Measurements from ENCODE around the gene SIGLEC8. TPM values are rescaled to one million over a fixed set of nuclear protein-coding genes. Genes with fewer than 3 reads are reported as not detected.

SIGLEC8 gene
- total and polyA plus RNA-seq, 2 experiments from 2014 or later: not detected

DNA sequence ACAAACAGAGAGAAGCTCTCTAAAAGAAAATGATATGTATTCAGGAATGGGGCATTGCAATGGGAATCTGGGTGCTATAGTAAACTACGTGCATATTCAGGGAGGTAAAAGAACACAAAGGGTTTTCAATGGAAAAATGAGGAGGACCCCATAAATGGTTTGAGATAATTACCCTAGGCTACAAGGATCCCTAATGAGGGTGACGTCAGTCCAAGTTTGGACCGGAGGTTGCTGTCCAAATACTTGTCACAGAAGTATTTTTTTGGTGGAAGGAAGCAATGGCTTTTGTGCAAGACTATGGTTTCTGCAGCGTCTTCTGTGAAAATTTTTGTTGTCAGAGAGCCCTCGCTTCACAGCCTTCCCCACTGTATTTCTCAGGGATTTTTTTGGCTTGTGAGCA lies 19.1 kb upstream of the SIGLEC8 start:
- TF ChIP-seq EZH2 (IDR thresholded peaks at IDR 0.05; ENCODE audit: insufficient read depth, poor library complexity, severe bottlenecking): no peak
- no peak for TF ChIP-seq EZH2phosphoT487 (IDR thresholded peaks at IDR 0.05; ENCODE audit: insufficient read depth, low read depth)
- no peaks in the 10 kb centered on the region for H3F3A ChIP-seq (ENCODE audit: insufficient read depth)
- no peaks in the 10 kb centered on the region for H3K27me3 ChIP-seq (replicated peaks; ENCODE audit: insufficient read depth)
- no peak for DNase-seq
- H3K79me2 ChIP-seq (ENCODE audit: insufficient read depth): no peaks in the 10 kb centered on the region
- no peak overlapping the region for H3K27ac ChIP-seq
- in situ Hi-C loops (cut with MboI): no loop called here
- WGBS, 2 experiments (ENCODE audit: low coverage in 1 of 2, low lambda C conversion rate in 2 of 2, missing lambda C conversion rate in 2 of 2): 24 to 43% methylated on average over 5 of the region's 5 CpGs
- H3K4me1 ChIP-seq (ENCODE audit: insufficient read depth): no peaks in the 10 kb centered on the region
- H3K4me2 ChIP-seq (ENCODE audit: unreplicated experiment): no peak overlapping the region
- no peaks in the 10 kb centered on the region for H4K20me1 ChIP-seq (ENCODE audit: insufficient read depth)
- H3K9me2 ChIP-seq (ENCODE audit: insufficient read depth): no peaks in the 10 kb centered on the region
- no peak overlapping the region for H3K4me3 ChIP-seq
- H2AFZ ChIP-seq: no peak overlapping the region
- H3K9me3 ChIP-seq (ENCODE audit: low read depth): no peaks in the 10 kb centered on the region
- H3K36me3 ChIP-seq (ENCODE audit: low read depth): no peaks in the 10 kb centered on the region
- H3K9ac ChIP-seq: no peak overlapping the region

DNA sequence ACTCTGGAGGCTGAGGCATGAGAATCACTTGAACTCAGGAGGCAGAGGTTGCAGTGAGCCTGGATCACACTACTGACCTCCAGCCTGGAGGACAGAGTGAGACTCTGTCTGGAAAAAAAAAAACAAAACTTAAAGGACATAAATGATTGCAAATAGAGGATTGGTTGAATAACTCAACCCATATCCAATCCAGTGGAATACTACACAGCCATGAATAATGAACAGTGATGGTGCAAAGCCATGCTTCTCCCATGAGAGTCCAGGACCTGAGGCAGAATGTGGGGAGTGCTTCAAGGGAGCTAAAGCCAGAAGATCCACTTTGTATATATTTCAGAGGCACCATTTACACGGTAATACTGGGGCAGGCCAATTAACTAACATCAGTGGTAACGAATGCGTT lies 17.9 kb upstream of the SIGLEC8 start:
- Histone ChIP-seq H3K4me3 (no peak overlapping the region), H3K4me1 (ENCODE audit: insufficient read depth) (0 out of 2 replicates have a peak, but pooled peaks cover 1% of the 10 kb centered on the region), H3K27ac (no peak overlapping the region), H3K27me3 (replicated peaks; ENCODE audit: insufficient read depth) (no peaks in the 10 kb centered on the region), H3K36me3 (ENCODE audit: low read depth) (no peaks in the 10 kb centered on the region), H3K9me3 (ENCODE audit: low read depth) (no peaks in the 10 kb centered on the region), H3F3A (ENCODE audit: insufficient read depth) (no peaks in the 10 kb centered on the region), H2AFZ (no peak overlapping the region), H3K9me2 (ENCODE audit: insufficient read depth) (no peaks in the 10 kb centered on the region), H3K9ac (no peak overlapping the region), H4K20me1 (ENCODE audit: insufficient read depth) (no peaks in the 10 kb centered on the region), H3K79me2 (ENCODE audit: insufficient read depth) (no peaks in the 10 kb centered on the region), H3K4me2 (ENCODE audit: unreplicated experiment) (no peak overlapping the region)
- TF ChIP-seq EZH2phosphoT487 (IDR thresholded peaks at IDR 0.05; ENCODE audit: insufficient read depth, low read depth) (no peak), EZH2 (IDR thresholded peaks at IDR 0.05; ENCODE audit: insufficient read depth, poor library complexity, severe bottlenecking) (no peak)
- in situ Hi-C loops (cut with MboI): no loop called here
- no peak for DNase-seq
- WGBS, 2 experiments (ENCODE audit: low coverage in 1 of 2, low lambda C conversion rate in 2 of 2, missing lambda C conversion rate in 2 of 2): 61 to 66% methylated on average over 3 of the region's 3 CpGs

DNA sequence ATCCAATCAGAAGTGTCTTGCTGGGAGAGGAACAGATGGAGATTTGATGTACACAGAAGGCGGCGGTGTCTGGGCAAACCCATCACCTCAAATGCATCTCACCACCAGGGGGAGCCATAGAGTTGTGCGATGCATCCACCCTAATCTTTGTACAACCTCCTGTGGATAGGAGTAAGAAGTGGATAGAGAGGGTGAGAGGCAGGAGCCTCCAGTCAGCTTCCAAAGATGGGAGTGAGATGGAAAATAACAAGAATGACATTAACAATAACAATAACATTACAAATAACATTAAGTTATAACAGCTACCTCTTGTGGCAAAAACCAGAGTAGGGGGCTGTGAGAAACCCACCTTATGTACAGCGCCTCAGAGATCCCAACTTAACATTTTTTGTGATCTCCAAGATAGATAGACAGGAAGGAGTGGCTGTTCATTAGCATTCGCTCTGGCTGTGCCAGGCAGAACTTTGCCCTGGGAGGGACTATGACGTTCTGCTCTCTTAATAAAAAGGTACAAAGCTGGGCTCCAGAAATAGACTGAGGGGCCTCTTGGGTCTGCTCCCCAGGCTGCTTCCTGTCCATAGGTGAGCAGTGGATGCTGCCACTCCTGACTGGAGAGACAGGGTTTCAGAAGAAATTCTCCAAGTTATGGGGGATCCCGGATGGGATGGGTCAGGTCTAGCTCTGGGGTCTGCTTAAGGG lies 14.9 kb upstream of the SIGLEC8 start:
- Histone ChIP-seq H3K36me3 (ENCODE audit: low read depth) (no peaks in the 10 kb centered on the region), H3K27ac (no peak overlapping the region), H3F3A (ENCODE audit: insufficient read depth) (no peaks in the 10 kb centered on the region), H3K9ac (no peak overlapping the region), H3K9me2 (ENCODE audit: insufficient read depth) (no peaks in the 10 kb centered on the region), H3K79me2 (ENCODE audit: insufficient read depth) (no peaks in the 10 kb centered on the region), H3K4me2 (ENCODE audit: unreplicated experiment) (no peak overlapping the region), H3K27me3 (replicated peaks; ENCODE audit: insufficient read depth) (no peaks in the 10 kb centered on the region), H3K4me3 (no peak overlapping the region), H2AFZ (no peak overlapping the region), H3K4me1 (ENCODE audit: insufficient read depth) (0 out of 2 replicates have a peak, but pooled peaks cover 4% of the 10 kb centered on the region), H3K9me3 (ENCODE audit: low read depth) (no peaks in the 10 kb centered on the region), H4K20me1 (ENCODE audit: insufficient read depth) (no peaks in the 10 kb centered on the region)
- DNase-seq: peak; percentile 75
- in situ Hi-C loops (cut with MboI): no loop called here
- no peak for TF ChIP-seq EZH2 (IDR thresholded peaks at IDR 0.05; ENCODE audit: insufficient read depth, poor library complexity, severe bottlenecking)
- TF ChIP-seq EZH2phosphoT487 (IDR thresholded peaks at IDR 0.05; ENCODE audit: insufficient read depth, low read depth): no peak
- 26 to 29% methylated on average over 7 of the region's 7 CpGs for WGBS, 2 experiments (ENCODE audit: low coverage in 1 of 2, low lambda C conversion rate in 2 of 2, missing lambda C conversion rate in 2 of 2)

DNA sequence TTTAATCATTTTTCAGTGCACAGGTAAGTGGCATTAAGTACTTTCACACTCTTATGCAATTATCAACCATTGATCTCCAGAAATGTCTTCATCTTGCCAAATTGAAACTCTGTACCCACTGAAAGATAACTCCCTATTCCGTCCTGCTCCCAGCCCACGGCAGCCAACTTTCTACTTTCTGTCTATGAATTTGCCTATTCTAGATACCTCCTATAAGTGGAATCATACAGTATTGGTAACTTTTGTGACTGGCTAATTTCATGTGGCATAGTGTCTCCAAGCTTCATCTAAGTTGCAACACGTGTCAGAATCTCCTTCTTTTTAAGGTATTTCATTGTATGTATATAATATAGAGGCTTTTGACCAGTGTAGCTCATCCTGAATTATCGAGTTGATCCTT lies 14.4 kb upstream of the SIGLEC8 start:
- no peak overlapping the region for H3K9ac ChIP-seq
- no peaks in the 10 kb centered on the region for H3K36me3 ChIP-seq (ENCODE audit: low read depth)
- no peak overlapping the region for H2AFZ ChIP-seq
- in situ Hi-C loops (cut with MboI): no loop called here
- H3K4me3 ChIP-seq: no peak overlapping the region
- TF ChIP-seq EZH2 (IDR thresholded peaks at IDR 0.05; ENCODE audit: insufficient read depth, poor library complexity, severe bottlenecking) (no peak), EZH2phosphoT487 (IDR thresholded peaks at IDR 0.05; ENCODE audit: insufficient read depth, low read depth) (no peak)
- H3K9me3 ChIP-seq (ENCODE audit: low read depth): no peaks in the 10 kb centered on the region
- H3F3A ChIP-seq (ENCODE audit: insufficient read depth): no peaks in the 10 kb centered on the region
- no peaks in the 10 kb centered on the region for H3K27me3 ChIP-seq (replicated peaks; ENCODE audit: insufficient read depth)
- H3K27ac ChIP-seq: no peak overlapping the region
- WGBS, 2 experiments (ENCODE audit: low coverage in 1 of 2, low lambda C conversion rate in 2 of 2, missing lambda C conversion rate in 2 of 2): 1 to 2% methylated on average over 4 of the region's 4 CpGs
- no peaks in the 10 kb centered on the region for H3K79me2 ChIP-seq (ENCODE audit: insufficient read depth)
- DNase-seq: no peak
- H3K9me2 ChIP-seq (ENCODE audit: insufficient read depth): no peaks in the 10 kb centered on the region
- H3K4me2 ChIP-seq (ENCODE audit: unreplicated experiment): no peak overlapping the region
- H4K20me1 ChIP-seq (ENCODE audit: insufficient read depth): no peaks in the 10 kb centered on the region
- 0 out of 2 replicates have a peak, but pooled peaks cover 4% of the 10 kb centered on the region for H3K4me1 ChIP-seq (ENCODE audit: insufficient read depth)
